DMS53 treated with DMSO at 0.1 percent for 48 hours (cell line): ENCODE measurements around the gene IL1R2.
"Not testable (repeated sequence)": the region's sequence is repeated elsewhere in the genome, so short reads cannot be mapped to it uniquely, and the experiment has no call there.

ENCODE experiments used
- DNase-seq: peaks from one replicate; lab custom pipeline; 2025; ENCODE audit not compliant: unreplicated experiment; lab: John Stamatoyannopoulos, UW

Gene IL1R2

GRCh38 chr2:101998896-101999789, 7.4 kb downstream of the IL1R2 start:
- peak; percentile 72 for DNase-seq

DNA sequence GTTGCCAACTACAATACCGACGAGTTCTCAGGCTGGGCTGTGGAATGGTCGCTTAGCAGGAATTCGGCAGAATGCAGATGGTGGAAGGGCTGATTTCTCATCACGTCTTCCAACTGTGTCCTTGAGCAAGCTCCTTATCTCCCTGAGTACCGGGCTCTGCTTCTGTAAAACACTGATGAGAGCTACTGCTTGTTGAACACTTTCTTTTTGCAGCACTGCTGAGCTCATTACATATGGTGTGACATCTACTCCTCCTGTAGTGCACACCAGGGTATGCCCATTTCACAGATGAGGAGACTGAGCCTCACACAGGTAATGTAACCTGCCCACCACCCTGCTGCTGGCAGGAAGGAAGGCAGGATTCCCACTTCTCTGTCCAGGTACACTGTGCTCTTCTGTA, 8.3 kb downstream of the IL1R2 start:
- DNase-seq, result no peak

GRCh38 chr2:102000813-102001766, 9.3 kb downstream of the IL1R2 start:
- no peak for DNase-seq

- no peak for DNase-seq
Measured at GRCh38 chr2:102001767-102002142, 10.0 kb downstream of the IL1R2 start.

- DNase-seq, result no peak
Measured at GRCh38 chr2:102002228-102002627, 10.5 kb downstream of the IL1R2 start.

- not testable (repeated sequence) for DNase-seq
Measured at GRCh38 chr2:102002909-102003308, 11.1 kb downstream of the IL1R2 start.

DNA sequence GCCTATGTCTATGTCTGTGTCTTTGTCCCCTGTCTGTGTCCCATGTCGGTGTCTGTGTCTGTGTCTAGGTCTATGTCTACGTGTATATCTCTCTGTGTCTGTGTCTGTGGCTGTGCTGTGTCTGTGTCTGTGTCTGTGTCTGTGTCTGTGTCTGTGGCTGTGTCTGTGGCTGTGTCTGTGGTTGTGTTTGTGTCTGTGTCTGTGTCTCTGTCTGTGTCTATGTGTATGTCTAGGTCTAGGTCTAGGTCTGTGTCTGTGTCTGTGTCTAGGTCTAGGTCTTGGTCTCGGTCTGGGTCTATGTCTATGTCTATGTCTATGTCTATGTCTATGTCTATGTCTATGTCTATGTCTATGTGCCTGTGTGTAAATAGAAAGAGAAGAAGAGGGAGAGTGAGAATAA, 11.9 kb downstream of the IL1R2 start:
- no peak for DNase-seq

- DNase-seq, result no peak
Measured at GRCh38 chr2:102004581-102004980, 12.8 kb downstream of the IL1R2 start.

- no peak for DNase-seq
Measured at GRCh38 chr2:102005449-102005848, 13.7 kb downstream of the IL1R2 start.

DNA sequence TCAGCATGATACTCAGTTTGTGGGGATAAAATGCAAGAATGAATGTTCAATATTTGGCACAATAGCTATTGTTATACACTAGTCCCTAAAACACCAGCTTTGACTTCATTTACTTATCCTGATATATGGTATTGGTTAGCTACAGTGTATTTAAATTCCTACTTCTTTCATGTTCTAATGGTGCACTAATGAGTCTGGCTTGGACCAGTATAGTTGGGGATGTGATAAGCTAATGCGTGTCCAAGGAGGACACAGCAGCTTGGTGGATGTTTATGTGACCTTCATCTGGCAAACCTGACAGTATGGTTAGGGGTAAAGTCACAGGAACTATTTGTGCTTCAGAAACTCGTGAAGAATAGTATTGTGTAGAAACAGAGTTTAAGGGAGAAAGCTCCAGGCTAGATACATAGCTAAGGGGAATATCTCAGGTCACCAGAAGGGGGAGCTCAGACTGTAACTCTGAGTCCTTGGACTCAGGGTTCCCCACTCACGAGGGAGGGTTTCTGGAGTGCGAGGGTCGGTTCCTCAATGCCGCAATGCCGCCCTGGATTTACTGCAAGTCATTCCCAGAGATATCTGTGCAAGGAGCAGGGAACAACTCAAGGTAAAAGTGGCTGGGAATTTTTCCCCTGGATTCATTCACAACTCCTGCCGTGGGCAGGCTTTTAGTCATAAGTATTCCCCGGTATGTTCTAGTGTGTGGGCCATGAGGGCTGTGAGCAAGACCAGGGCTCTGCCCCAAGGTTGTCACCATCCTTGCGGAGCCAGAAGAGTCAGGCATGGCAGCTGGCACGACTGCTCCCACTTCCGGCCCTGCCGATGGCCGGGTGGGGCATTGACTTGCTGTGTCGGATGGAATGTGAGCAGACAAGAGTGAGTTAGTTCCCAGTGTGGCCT, 14.5 kb downstream of the IL1R2 start:
- peak; percentile 54 for DNase-seq

DNA sequence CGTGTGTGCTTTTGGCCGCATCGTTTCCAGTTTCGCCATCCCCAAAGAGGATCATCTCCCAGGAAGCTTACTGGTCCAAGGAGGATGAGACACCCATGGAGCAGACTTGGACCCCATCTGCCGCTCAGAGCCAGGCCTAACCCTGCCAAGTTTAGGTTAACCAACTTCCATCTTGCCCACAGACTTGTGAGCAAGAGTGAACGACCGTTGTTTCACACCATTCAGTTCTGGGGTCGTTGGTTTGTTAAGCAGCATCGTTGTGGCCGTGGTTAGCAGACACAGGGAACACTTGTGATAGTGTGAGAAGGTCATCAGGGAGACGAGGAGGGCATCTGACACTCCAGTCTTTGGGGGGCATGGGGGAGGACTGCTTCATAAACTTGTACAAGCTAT, 15.1 kb downstream of the IL1R2 start:
- DNase-seq, result no peak

DNA sequence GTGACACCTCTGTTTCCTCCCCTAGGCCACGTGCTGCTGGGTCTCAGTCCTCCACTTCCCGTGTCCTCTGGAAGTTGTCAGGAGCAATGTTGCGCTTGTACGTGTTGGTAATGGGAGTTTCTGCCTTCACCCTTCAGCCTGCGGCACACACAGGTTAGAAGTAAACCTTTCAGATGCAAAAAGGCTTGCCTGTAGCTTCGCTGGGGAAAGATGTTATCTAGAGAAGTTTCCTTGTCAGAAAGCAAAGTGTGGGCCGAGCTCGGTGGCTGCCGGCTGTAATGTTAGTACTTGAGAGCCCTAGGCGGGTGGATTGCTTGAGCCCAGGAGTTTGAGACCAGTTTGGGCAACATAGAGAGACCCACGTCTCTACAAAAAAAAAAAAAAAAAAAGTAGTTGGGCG, 16.7 kb downstream of the IL1R2 start:
- no peak for DNase-seq

DNA sequence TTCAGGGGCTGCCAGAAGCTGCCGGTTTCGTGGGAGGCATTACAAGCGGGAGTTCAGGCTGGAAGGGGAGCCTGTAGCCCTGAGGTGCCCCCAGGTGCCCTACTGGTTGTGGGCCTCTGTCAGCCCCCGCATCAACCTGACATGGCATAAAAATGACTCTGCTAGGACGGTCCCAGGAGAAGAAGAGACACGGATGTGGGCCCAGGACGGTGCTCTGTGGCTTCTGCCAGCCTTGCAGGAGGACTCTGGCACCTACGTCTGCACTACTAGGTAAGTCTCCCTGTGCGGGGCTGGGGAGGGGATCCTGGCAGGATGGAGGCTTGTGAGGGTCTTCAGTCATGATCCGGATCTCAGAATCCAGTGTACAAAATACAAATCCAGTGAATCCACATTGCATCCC, 17.8 kb downstream of the IL1R2 start:
- no peak for DNase-seq

- DNase-seq, result no peak
Measured at GRCh38 chr2:102010902-102011301, 19.1 kb downstream of the IL1R2 start.

DNA sequence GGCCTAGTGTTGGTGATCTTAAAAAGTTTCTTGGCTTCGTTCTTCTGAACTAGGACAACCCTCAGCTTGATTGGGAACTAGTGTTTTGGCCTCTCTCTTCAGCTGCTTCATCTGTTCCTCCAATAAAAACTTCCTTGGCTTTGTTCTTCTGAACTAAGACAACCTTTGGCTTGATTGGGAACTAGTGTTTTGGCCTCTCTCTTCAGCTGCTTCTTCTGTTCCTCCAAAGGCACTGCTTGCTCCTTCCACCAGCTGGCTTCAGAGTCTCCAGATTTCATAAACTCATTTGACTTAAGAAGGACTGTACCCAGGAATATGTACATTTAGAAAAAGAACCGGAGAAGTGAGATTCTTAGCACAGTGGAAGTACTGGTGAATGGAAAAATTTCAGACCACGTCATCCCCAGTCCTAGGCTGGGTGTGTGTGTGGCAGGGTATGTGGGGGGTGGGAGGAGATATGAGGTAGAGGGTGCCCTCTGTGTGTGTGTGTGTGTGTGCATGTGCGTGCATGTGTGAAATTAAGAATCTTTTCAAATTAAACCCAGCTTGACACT, 20.4 kb downstream of the IL1R2 start:
- no peak for DNase-seq

- no peak for DNase-seq
Measured at GRCh38 chr2:102013206-102014040, 21.7 kb downstream of the IL1R2 start.

GRCh38 chr2:102014041-102014345, 22.2 kb downstream of the IL1R2 start:
- DNase-seq, result no peak

DNA sequence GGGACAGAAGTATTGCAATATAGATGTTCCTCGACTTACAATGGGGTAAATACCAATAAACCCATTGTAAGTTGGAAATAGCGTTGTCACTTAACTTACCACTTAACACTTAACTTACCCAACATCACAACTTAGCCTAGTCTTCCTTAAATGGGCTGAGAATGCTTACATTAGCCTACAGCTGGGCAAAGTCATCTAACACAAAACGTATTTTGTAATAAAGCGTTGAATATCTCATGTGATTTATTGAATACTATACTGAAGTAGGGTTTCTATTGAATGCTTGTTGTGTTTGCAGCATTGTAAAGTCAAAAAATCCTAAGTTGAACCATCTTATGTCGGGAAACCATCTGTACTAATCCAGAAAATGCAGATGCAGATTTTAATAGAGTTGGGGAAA, 23.6 kb downstream of the IL1R2 start:
- no peak for DNase-seq

DNA sequence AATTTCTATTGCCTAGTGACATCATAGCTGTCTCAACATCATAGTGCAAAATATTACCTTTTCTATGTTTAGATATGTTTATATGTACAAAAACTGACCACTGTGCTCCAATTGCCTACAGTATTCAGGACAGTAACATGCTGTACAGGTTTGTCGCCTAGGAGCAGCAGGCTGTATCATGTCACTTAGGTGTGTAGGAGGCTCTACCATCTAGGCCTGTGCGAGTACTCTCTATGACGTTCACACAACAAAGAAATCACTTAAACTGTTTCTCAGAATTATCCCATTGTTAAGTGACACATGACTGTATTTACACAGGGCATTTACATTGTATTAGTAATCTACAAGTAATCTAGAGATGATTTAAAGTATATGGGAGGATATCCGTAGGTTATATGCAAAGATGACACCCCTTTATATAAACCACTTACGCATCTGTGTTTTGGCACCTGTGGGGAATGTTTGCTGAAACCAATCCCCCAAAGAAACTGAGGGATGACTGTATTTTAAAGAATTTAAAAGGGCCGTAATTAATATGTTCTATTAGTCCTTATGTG, 24.7 kb downstream of the IL1R2 start:
- DNase-seq, result peak; percentile 39
